SK-N-SH treated with all-trans-retinoic acid at 6 μM for 48 hours (cell line): Measurements from ENCODE around the gene DVL3.

Source experiments
- ARNTL ChIP-seq: fragments of 450-650 bp; formaldehyde crosslinking; IDR thresholded peaks from 2 replicates; pipeline ENCODE4 v1.5.0; 2020; ENCODE audit warnings: low read depth, mild to moderate bottlenecking, moderate library complexity, borderline replicate concordance
- ZC3H10 ChIP-seq: fragments of 250-450 bp; sonication (Bioruptor Pico); IDR thresholded peaks from 2 replicates; pipeline ENCODE4 v1.5.1; 2021; ENCODE audit warnings: mild to moderate bottlenecking, moderate library complexity
- ZFP3 ChIP-seq: fragments of 250-450 bp; sonication (Bioruptor Pico); IDR thresholded peaks from 2 replicates; pipeline ENCODE4 v1.5.0; 2020; ENCODE audit warnings: mild to moderate bottlenecking, moderate library complexity
- ZFP30 ChIP-seq: fragments of 450-650 bp; formaldehyde crosslinking; IDR thresholded peaks from 2 replicates; pipeline ENCODE4 v1.5.0; 2022; ENCODE audit warnings: mild to moderate bottlenecking, moderate library complexity

DNA sequence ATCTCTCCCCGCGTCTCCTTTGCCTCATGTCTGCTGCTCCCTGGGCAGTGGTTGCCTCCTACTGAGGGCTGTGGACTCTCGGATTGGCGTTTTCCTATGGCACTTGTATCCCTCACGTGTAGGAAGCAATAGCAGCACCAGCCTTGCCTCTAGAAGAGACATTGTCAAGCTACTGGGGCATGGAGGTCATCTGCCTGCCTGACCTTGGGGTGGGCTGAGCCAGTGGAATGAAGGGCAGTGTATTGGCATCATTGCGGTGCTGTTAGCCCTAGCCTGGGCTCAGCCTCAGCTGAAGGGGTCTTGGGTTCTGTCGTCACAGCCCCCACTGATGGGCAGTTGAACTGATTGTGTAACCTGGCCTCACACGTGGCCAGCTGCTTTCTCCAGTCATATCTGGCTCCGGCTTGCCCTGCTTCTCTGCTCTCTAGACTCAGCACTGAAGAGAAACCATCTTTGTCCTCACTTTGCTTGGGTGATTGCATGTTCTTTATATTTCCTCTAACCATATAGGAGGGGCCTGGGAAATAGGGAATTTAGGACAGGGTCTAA, 38.9 kb downstream of the DVL3 start:
- TF ChIP-seq ZFP3 (CRISPR knock-in tag) (no peak), ZC3H10 (CRISPR knock-in tag) (no peak), ARNTL (no peak), ZFP30 (CRISPR knock-in tag) (no peak)
